NCI-H128 (cell line): ENCODE measurements around the gene B4GALT2.

Source experiments
- DNase-seq: peaks from one replicate; lab custom pipeline; 2025; ENCODE audit not compliant: unreplicated experiment; lab: John Stamatoyannopoulos, UW

The B4GALT2 gene

GRCh38 chr1:44000122-44000665, 21.2 kb downstream of the B4GALT2 start:
- no peak for DNase-seq

GRCh38 chr1:44002165-44002564, 23.2 kb downstream of the B4GALT2 start:
- DNase-seq = no peak

DNA sequence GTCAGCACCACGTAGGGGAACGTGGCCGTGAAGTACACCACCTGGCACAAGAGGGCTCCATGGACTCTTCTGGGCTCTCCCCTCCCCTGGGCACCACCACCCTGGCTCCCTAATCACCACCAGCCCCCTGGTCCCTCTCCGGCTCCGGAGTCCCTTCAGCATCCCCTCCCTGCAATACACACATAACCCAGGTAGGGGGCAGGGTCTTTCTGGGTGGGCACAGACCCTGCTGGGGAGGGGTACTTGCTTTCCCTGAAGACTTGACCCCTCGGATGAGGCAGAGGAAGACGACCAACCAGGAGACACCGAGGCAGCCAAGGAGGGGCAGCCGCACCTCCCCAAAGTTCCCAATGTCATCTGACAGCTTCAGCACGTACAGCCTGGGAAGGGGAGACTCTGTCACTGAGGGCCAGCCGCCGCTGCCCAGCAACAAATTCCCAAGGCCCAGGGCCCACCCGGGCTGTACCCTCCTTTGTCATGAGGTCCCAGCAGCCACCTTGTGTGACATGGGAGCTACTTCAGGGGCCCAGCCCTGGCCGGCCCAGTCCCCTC, 23.7 kb downstream of the B4GALT2 start:
- DNase-seq = no peak

GRCh38 chr1:44008259-44008658, 29.2 kb downstream of the B4GALT2 start:
- no peak for DNase-seq

- no peak for DNase-seq
These were observed 32.0 kb downstream of the B4GALT2 start for GRCh38 chr1:44010935-44011471.

DNA sequence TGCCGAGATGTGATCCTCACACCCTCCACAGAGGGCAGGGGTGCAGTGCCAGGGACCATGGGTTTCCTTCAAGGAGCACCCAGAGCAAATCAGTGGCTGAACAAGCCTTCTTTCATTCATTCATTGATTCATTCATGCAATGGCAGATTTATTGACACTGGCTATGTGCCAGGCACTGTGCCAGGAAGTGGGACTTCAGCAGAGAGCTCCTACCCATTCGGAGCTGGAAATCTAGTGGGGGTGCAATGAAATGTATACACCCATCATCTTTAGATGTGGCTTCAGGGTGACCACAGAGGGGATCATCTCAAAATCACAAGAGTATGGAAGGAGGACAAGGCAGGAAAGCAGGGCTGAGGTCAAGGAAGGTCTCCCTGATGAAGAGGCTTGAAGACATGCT, 33.4 kb downstream of the B4GALT2 start:
- no peak for DNase-seq

DNA sequence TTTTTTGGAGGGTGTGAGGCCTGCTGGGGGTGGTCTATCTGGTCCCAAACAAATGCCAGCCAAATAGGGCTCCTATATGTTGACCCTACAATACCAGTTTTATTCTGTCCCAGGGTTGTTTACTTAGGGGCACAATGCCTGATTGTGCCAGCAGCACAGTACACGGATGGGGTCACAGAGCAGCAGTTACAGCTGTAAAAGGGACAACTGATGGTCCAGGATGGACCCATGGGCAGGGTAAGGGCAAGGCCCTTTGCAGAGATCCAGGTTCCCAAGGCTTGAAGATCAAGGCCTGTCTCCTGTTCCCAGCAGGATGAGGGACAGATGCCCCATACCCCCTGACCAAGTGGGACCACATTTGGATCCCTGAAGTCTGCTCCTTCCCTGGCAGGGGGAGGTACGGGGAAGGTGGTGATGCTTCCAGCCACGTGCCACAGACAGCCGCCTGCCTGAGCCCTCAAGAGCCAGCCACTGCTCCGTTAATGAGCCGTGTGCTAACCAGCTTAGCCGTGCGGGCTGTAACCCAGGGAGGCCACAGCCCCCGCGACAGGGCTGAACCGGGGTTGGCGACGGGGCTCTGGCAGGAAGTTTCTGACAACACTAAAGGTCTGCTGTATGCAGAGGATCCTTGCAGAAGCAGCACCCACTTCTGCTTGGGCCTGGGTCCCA, 34.1 kb downstream of the B4GALT2 start:
- DNase-seq = no peak

GRCh38 chr1:44013949-44014348, 34.9 kb downstream of the B4GALT2 start:
- DNase-seq = no peak

DNA sequence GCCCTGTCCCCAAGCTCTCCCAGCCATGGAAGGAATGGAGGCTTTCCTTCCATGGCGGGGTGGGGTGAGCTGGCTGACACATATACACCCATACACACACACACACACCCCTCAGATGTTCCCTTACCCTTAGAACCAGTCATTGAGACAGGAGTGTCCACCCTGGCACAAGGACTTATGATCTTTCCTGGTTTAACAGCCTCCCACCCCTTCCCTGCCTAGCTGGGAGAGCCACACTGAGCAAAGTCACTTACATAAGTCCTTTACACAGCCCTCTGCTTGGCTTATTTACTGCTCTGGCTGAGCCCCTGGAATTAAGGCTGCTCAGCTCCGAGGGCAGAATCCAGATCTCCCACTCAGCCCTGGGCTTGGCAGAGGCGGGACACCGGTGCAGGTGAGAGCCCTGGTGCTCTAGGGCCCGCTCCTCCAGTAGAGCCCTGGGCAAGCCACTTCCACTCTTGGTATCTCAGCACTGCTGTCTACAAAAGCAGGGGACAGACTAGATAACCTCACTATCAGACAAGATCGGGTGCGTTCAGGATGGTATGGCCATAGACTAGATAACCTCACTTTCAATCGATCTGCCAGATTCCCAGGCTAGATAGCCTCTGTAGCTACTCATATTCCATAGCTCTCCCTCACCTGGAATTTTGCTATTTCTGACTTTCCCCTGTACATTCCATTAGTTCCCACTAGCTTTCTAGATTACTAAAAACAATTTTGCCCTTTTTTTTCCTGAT, 35.5 kb downstream of the B4GALT2 start:
- no peak for DNase-seq

DNA sequence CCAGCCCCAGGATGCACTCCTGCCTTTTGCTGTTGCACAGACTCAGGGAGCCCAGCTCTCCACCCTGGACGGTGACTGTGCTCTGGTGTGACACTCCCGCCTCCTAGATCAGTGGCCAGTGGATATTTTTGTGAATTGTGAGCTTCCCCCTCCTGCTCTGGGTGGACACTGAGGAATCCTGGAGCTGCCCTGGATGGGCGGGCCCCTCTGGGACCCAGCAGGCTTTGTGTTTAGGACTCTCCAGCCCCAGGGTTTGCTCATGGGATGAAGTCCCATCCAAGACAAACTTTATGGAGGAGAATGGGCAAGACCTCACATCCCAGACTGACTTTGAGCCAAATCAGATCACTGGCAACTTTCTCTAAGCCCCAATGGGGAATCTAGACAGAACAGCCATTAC, 36.2 kb downstream of the B4GALT2 start:
- DNase-seq = no peak

- DNase-seq = no peak
These were observed 37.3 kb downstream of the B4GALT2 start for GRCh38 chr1:44016041-44016889.

- DNase-seq = no peak
These were observed 37.9 kb downstream of the B4GALT2 start for GRCh38 chr1:44016890-44017400.

- DNase-seq = no peak
These were observed 40.5 kb downstream of the B4GALT2 start for GRCh38 chr1:44019466-44019948.

- no peak for DNase-seq
These were observed 41.5 kb downstream of the B4GALT2 start for GRCh38 chr1:44020464-44020863.

DNA sequence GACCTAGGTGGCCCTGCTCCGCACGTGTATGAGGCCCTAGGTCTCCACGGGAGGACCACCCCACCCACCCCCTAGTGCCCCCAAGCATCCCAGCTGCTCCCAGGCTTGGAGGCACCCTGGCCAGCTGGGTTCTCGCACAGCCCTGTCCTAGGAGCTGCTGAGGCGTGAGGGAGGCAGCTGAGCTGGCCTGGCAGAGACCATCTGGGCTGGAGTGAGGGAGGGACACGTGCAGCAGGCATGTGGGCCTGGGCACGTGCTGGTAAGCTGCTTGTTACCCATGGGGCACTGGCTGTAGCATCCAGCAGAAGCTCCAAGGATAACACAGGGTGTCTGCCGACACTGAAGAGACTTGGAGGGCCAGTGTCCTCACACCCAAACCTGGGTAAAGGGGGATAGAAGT, 42.1 kb downstream of the B4GALT2 start:
- DNase-seq = no peak

- no peak for DNase-seq
These were observed 42.7 kb downstream of the B4GALT2 start for GRCh38 chr1:44021581-44022321.

DNA sequence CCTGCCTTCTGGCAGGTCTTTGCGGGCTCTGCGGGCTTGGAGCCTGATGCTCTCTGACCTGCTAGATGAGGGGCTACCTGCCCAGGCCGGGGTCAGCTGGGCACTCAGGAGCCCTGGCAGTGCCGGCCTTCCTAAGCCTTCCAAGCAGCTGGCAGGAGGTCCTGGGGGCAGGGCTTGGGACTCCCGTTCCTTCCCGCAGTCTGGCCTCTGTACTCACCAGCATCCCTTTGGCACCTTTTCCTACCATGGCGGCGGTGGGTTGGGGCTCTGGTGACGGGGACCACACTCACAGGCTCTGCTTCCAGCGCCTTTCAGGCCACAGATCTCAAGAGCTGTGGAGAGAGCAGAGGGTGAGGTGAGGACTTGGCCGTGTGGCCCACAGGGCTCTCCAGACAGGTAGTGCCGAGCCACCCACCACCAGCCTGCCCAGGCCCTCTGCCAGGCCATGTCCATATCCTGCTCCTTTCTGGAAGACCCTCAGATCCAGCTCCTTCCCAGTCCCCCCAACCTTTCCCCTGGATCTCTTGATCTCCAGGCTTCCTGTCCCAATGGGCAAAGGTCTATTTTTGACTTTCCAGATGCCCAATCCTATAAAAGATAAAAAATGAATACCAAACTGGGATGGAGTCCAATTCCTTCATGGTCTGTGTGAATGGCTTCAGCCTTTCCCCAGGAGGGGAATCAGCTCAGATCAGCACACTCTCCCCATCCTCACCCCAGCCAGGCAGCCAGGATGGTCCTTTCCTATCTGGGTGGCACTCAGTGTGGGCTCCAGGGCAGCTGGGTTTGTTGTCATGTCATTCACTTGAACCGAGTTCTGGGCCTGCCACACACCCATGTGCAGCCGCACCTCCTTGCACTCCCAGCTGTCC, 45.3 kb downstream of the B4GALT2 start:
- DNase-seq = no peak

DNA sequence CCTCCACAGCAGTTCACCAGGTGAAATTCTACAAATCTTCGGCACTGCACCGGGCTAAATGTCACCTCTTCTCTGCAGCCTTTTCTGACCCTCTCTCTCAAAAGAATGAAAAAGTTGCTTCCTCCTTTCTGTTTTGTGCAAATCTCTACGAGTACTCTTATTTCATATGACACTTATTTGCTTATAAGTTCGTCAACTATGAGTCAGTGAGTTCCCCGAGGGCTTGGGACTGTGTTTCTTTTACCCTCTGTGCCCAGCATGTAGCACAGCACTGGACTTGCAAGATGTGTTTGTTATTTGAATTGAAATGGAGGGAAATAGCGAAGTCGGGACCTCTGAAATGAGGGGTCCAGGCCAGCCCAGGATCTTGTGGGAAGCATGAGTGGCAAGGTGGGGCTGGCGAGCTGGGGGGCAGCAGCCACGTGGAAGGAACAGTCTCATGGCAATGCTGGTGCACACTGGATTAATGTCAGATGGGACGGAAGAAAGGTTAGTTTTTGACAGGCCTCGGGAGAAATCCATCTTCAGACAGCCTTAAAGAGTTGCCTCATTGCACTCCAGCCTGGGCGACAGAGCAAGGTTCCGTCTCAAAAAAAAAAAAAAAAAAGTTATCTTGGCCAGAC, 46.0 kb downstream of the B4GALT2 start:
- DNase-seq = no peak
